SK-N-SH (cell line): ENCODE data around the gene TOLLIP. TPM values are rescaled to one million over a fixed set of nuclear protein-coding genes. Genes with fewer than 3 reads are reported as not detected.

ENCODE experiments used
- CTCF ChIA-PET: fragments of 300-600, 350-600 bp; formaldehyde crosslinking; extraction: SDS; loops from one replicate; lab custom pipeline; 2021; lab: Yijun Ruan, JAX
- POLR2A ChIA-PET: fragments of 350-600 bp; sonication (Branson Sonifier 250); formaldehyde crosslinking; extraction: SDS; loops from one replicate; lab custom pipeline; 2020; ENCODE audit warnings: antibody characterized with exemption, inconsistent platforms; lab: Yijun Ruan, JAX
- DNase-seq: peaks from one replicate; pipeline ENCODE4 v3.0.0; 2012
- H2AFZ ChIP-seq: fragments of 200-600 bp; sonication (generic); 2 replicates; pipeline ENCODE4 v1.8.1; 2016; ENCODE audit warnings: antibody characterized with exemption, mild to moderate bottlenecking, low read depth
- H3F3A ChIP-seq: fragments of 200-600 bp; sonication (generic); replicated peaks from 2 replicates; pipeline ENCODE3; 2016; ENCODE audit warnings: antibody characterized with exemption, mild to moderate bottlenecking; ENCODE audit not compliant: insufficient read depth
- H3K27ac ChIP-seq, 2 experiments: fragments of 200-500 bp in 1 of 2; fragments of 200-600 bp in 1 of 2; sonication (Bioruptor generic) in 1 of 2; sonication (generic), shearing (Covaris generic) in 1 of 2; 2 replicates each; pipeline versions ENCODE4 v1.5.1 to v1.6.1; 2014 to 2016; ENCODE audit warnings: low read depth in 2 of 2, inconsistent platforms in 1 of 2, low read length in 1 of 2, mild to moderate bottlenecking in 1 of 2, mixed read lengths in 1 of 2
- H3K27me3 ChIP-seq: fragments of 200-600 bp; sonication (generic), shearing (Covaris generic); 2 replicates; pipeline ENCODE4 v1.6.1; 2016; ENCODE audit warnings: mixed run types; ENCODE audit not compliant: insufficient read depth
- H3K36me3 ChIP-seq, 2 experiments: fragments of 200-500 bp in 1 of 2; fragments of 200-600 bp in 1 of 2; sonication (Bioruptor generic) in 1 of 2; sonication (generic) in 1 of 2; replicated peaks in 1 of 2; 2 replicates each; pipeline versions ENCODE3 to v1.5.1; 2014 to 2016; ENCODE audit warnings: low read length in 1 of 2, mild to moderate bottlenecking in 1 of 2; ENCODE audit not compliant: insufficient read depth in 2 of 2, control insufficient read depth in 1 of 2
- H3K4me1 ChIP-seq, 2 experiments: fragments of 200-500 bp in 1 of 2; fragments of 200-600 bp in 1 of 2; sonication (Bioruptor generic) in 1 of 2; sonication (generic), shearing (Covaris generic) in 1 of 2; 2 replicates each; pipeline versions ENCODE4 v1.5.1 to v1.6.1; 2014 to 2016; ENCODE audit warnings: low read depth in 1 of 2, low read length in 1 of 2, mixed run types in 1 of 2; ENCODE audit not compliant: insufficient read depth in 2 of 2, control insufficient read depth in 1 of 2
- H3K4me2 ChIP-seq: fragments of 200-600 bp; sonication (generic), shearing (Covaris generic); 2 replicates; pipeline ENCODE4 v1.6.1; 2017; ENCODE audit warnings: mixed run types
- H3K4me3 ChIP-seq, 2 experiments: fragments of 200-500 bp in 1 of 2; fragments of 200-600 bp in 1 of 2; sonication (Bioruptor generic) in 1 of 2; sonication (generic), shearing (Covaris generic) in 1 of 2; 2 replicates each; pipeline versions ENCODE4 v1.5.1 to v1.8.1; 2014 to 2016; ENCODE audit warnings: low read depth in 2 of 2, inconsistent platforms in 1 of 2, low read length in 1 of 2, mild to moderate bottlenecking in 1 of 2, mixed read lengths in 1 of 2, moderate library complexity in 1 of 2
- H3K79me2 ChIP-seq: fragments of 200-600 bp; sonication (generic); 2 replicates; pipeline ENCODE4 v1.8.1; 2017; ENCODE audit warnings: mild to moderate bottlenecking; ENCODE audit not compliant: insufficient read depth
- H3K9ac ChIP-seq: fragments of 200-600 bp; sonication (generic); 2 replicates; pipeline ENCODE4 v1.6.1; 2017; ENCODE audit warnings: mixed run types
- H3K9me2 ChIP-seq: fragments of 200-600 bp; sonication (generic); 2 replicates; pipeline ENCODE4 v1.6.1; 2017; ENCODE audit warnings: mixed run types
- H3K9me3 ChIP-seq: fragments of 200-600 bp; sonication (generic); 2 replicates; pipeline ENCODE4 v1.6.1; 2017; ENCODE audit warnings: mixed run types, mild to moderate bottlenecking, moderate library complexity
- H4K20me1 ChIP-seq: fragments of 200-600 bp; sonication (generic); 2 replicates; pipeline ENCODE4 v1.6.1; 2017; ENCODE audit warnings: mild to moderate bottlenecking, mixed run types; ENCODE audit not compliant: insufficient read depth
- CHD2 ChIP-seq: fragments of 150-350 bp; IDR thresholded peaks from 2 replicates; pipeline ENCODE4 v1.6.1; 2018; ENCODE audit warnings: low read length; ENCODE audit not compliant: partially characterized antibody
- EP300 ChIP-seq, 2 experiments: IDR thresholded peaks; 2 replicates each; pipeline versions ENCODE4 v1.4.0 to v1.6.1; 2012; ENCODE audit warnings: borderline replicate concordance in 1 of 2, low read depth in 1 of 2, low read length in 1 of 2
- EZH2phosphoT487 ChIP-seq: fragments of 200-600 bp; sonication (generic); IDR thresholded peaks from 2 replicates; pipeline ENCODE4 v1.6.1; 2017; ENCODE audit warnings: low read depth, mixed run types, mild to moderate bottlenecking, antibody characterized with exemption, moderate library complexity, borderline replicate concordance
- FOSL2 ChIP-seq: IDR thresholded peaks from 2 replicates; pipeline ENCODE4 v1.4.0; 2012; ENCODE audit warnings: low read depth, mild to moderate bottlenecking, moderate library complexity, borderline replicate concordance
- FOXJ3 ChIP-seq: sonication (generic); formaldehyde crosslinking; IDR thresholded peaks from 2 replicates; pipeline ENCODE4 v1.5.1; 2020; ENCODE audit warnings: mild to moderate bottlenecking, missing genetic modification reagents
- FOXM1 ChIP-seq: IDR thresholded peaks from 2 replicates; pipeline ENCODE4 v1.4.0; 2012; ENCODE audit warnings: low read depth, mild to moderate bottlenecking
- GATA2 ChIP-seq: sonication (generic); formaldehyde crosslinking; IDR thresholded peaks from 2 replicates; pipeline ENCODE4 v1.5.0; 2020; ENCODE audit warnings: mild to moderate bottlenecking, missing genetic modification reagents
- MXI1 ChIP-seq: IDR thresholded peaks from 2 replicates; pipeline ENCODE4 v1.6.1; 2012; ENCODE audit warnings: mild to moderate bottlenecking, low read depth, low read length, improper control_type of control experiment
- NFIC ChIP-seq: IDR thresholded peaks from 2 replicates; pipeline ENCODE4 v1.4.0; 2012; ENCODE audit warnings: borderline replicate concordance
- NRF1 ChIP-seq: IDR thresholded peaks from 2 replicates; pipeline ENCODE4 v1.6.1; 2012; ENCODE audit warnings: low read depth, mild to moderate bottlenecking, low read length
- PBX3 ChIP-seq: IDR thresholded peaks from 2 replicates; pipeline ENCODE4; 2012
- POLR2AphosphoS5 ChIP-seq: IDR thresholded peaks from 2 replicates; pipeline ENCODE4 v1.6.1; 2012; ENCODE audit warnings: low read depth, low read length
- RAD21 ChIP-seq: IDR thresholded peaks from 2 replicates; pipeline ENCODE4 v1.6.1; 2012; ENCODE audit warnings: mild to moderate bottlenecking, low read length
- TCF12 ChIP-seq: IDR thresholded peaks from 2 replicates; pipeline ENCODE4 v1.4.0; 2012
- TEAD4 ChIP-seq: IDR thresholded peaks from 2 replicates; pipeline ENCODE4 v1.4.0; 2012; ENCODE audit warnings: mild to moderate bottlenecking, borderline replicate concordance; ENCODE audit not compliant: insufficient read depth
- YY1 ChIP-seq: IDR thresholded peaks from 2 replicates; pipeline ENCODE4 v1.4.0; 2012; ENCODE audit warnings: low read depth, mild to moderate bottlenecking
- WGBS: methylation state at CpG from one replicate; pipeline ENCODE4 v1.1.6; 2017; ENCODE audit warnings: low lambda C conversion rate; 5-methylcytosine and 5-hydroxymethylcytosine counted together
- polyA plus RNA-seq, 3 experiments: library from polyadenylated mRNA; depleted of rRNA; stranded (reverse); fragments of >200 nt; gene quantifications; 2 replicates each; pipeline ENCODE4 v1.2.3, GENCODE V29; 2012
- TF ChIP-seq, protein P1 (sequence below): fragments of 200-600 bp; sonication (generic); IDR thresholded peaks from 2 replicates; pipeline ENCODE4 v1.6.1; 2017; ENCODE audit warnings: antibody characterized with exemption, mild to moderate bottlenecking, moderate library complexity
- TF ChIP-seq, protein P2 (sequence below): fragments of 150-350 bp; IDR thresholded peaks from 2 replicates; pipeline ENCODE4 v1.6.1; 2016; ENCODE audit warnings: mild to moderate bottlenecking, low read depth, low read length

The TOLLIP gene
- polyA plus RNA-seq, 1 of the 3 experiments (the other 2 are of a cell fraction), result 55.4 TPM

DNA sequence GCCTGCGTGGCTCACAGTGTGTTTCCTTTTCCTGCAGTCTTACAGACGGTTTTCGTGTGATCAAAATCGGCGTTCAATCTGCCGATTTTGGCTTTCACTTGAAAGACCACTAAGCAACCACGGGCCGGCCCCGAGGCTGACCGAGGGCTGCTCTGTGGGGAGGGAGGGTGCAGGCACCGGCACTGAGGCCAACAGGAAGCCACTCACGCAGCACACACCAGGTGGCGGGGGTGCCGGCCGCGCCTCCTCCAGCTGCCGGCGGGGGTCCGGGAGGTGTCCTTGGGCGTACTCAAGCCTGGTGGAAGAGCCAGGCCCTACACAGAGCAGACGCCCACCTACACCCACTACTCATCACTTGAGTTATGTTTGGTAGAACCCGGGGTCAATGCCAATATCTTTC is 14.3 kb downstream of the TOLLIP start:
- H2AFZ ChIP-seq, result no peak overlapping the region
- H3K4me3 ChIP-seq, result no peak overlapping the region
- peaks cover 35% of the 10 kb centered on the region for H3K79me2 ChIP-seq
- DNase-seq, result no peak
- H3K36me3 ChIP-seq, result peaks cover 0 to 43% of the 10 kb centered on the region in 2 experiments
- no peaks in the 10 kb centered on the region for H3K4me1 ChIP-seq
- peaks cover 18% of the 10 kb centered on the region for H4K20me1 ChIP-seq
- WGBS, result 87% methylated on average over 12 of the region's 22 CpGs
- TF ChIP-seq, protein P1, sequence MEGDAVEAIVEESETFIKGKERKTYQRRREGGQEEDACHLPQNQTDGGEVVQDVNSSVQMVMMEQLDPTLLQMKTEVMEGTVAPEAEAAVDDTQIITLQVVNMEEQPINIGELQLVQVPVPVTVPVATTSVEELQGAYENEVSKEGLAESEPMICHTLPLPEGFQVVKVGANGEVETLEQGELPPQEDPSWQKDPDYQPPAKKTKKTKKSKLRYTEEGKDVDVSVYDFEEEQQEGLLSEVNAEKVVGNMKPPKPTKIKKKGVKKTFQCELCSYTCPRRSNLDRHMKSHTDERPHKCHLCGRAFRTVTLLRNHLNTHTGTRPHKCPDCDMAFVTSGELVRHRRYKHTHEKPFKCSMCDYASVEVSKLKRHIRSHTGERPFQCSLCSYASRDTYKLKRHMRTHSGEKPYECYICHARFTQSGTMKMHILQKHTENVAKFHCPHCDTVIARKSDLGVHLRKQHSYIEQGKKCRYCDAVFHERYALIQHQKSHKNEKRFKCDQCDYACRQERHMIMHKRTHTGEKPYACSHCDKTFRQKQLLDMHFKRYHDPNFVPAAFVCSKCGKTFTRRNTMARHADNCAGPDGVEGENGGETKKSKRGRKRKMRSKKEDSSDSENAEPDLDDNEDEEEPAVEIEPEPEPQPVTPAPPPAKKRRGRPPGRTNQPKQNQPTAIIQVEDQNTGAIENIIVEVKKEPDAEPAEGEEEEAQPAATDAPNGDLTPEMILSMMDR, result no peak
- no peak for TF ChIP-seq RAD21
- no peak for TF ChIP-seq POLR2AphosphoS5
- TF ChIP-seq, protein P2, sequence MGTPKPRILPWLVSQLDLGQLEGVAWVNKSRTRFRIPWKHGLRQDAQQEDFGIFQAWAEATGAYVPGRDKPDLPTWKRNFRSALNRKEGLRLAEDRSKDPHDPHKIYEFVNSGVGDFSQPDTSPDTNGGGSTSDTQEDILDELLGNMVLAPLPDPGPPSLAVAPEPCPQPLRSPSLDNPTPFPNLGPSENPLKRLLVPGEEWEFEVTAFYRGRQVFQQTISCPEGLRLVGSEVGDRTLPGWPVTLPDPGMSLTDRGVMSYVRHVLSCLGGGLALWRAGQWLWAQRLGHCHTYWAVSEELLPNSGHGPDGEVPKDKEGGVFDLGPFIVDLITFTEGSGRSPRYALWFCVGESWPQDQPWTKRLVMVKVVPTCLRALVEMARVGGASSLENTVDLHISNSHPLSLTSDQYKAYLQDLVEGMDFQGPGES, result no peak
- no peak for TF ChIP-seq FOSL2
- no peak for TF ChIP-seq CHD2
- TF ChIP-seq NRF1, result no peak
- TF ChIP-seq GATA2, result no peak
- no peak for TF ChIP-seq EZH2phosphoT487
- no peak for TF ChIP-seq TEAD4
- TF ChIP-seq TCF12, result no peak
- TF ChIP-seq YY1, result no peak
- no peak for TF ChIP-seq NFIC
- no peak for TF ChIP-seq PBX3
- no peak for TF ChIP-seq FOXM1
- no peak for TF ChIP-seq MXI1
- TF ChIP-seq EP300 (IDR thresholded peaks at IDR 0.05; ENCODE audit: borderline replicate concordance in 1 of 2, low read depth in 1 of 2, low read length in 1 of 2), result no peak
- TF ChIP-seq FOXJ3 (CRISPR knock-in tag), result no peak
- H3F3A ChIP-seq, result no peaks in the 10 kb centered on the region
- no peak overlapping the region for H3K27ac ChIP-seq
- ChIA-PET CTCF (no interaction called here), POLR2A (no interaction called here)
- no peak overlapping the region for H3K9ac ChIP-seq
- H3K4me2 ChIP-seq, result no peak overlapping the region
- no peaks in the 10 kb centered on the region for H3K9me2 ChIP-seq
- H3K27me3 ChIP-seq, result no peaks in the 10 kb centered on the region
- H3K9me3 ChIP-seq, result no peaks in the 10 kb centered on the region
